Measurements from ENCODE around the gene TOPBP1.
A peak's percentile ranks its signal among the peaks of the same experiment; 100 is the strongest.
"Not testable (repeated sequence)": the region's sequence is repeated elsewhere in the genome, so short reads cannot be mapped to it uniquely, and the experiment has no call there.

Gene TOPBP1

DNA sequence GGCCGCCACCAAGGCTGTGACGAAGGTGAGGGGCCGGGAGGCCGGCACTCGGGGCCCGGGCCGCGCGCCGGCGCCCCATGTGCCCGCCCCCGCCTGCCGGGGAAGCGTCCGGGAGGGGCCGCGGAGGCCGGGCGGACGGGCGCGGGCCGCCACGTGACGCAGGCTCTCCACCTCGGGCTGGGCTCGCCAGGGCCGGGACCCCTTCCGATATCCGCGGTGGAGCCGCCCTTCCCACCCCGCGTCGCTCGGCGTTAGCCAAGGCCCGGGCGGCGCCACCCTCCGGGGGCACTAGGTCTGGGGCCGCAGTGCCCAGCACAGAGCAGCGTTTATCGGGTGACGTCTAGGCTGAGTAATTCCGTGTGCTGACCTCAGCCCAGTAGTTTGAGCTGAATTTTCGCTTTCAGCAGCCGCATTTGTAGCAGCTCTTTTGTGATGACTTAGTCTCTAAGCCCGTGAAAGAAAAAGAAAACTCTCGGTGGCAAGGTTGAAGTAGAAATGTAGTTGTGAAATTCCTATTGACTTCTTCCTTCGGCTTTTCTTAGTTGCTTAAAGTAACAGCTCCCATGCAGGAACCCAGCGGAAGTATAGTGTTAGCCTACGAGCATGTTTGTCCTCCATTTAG lies 87.4 kb downstream of the TOPBP1 start:
- peak; percentile 26 for DNase-seq (ENCODE audit: extremely low spot score, insufficient read length, low read depth)
- FAIRE-seq: peak; percentile 76

DNA sequence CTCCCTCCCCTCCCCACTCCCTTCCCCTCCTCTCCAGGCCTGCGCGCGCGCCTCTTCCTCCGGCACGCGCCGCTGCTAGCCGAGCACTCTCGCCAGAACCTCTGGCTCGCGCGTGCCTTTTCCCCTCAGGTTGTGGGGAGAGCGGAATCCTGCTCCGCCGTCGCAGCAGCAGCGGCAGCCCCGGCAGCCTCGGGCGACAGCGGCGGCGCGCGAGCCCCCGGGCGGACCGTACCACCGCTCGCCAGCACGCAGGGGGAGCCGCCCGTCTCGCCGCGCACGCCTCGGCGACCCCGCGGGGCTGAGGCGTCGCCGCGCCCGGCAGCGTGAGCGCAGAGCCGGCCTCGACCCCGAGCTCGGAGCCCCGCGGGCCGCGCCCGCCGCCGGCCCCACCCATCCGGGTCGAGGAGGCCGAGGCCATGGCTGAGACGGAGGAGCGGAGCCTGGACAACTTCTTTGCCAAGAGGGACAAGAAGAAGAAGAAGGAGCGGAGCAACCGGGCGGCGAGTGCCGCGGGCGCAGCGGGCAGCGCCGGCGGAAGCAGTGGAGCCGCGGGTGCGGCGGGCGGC lies 88.0 kb downstream of the TOPBP1 start, which contains the start of gene CDV3:
CDV3 (plus strand) TSS at position 58 of the 566 bp plus-strand sequence; CDS start at position 417, 359 bp downstream.
- FAIRE-seq: no peak
- no peak for DNase-seq (ENCODE audit: extremely low spot score, insufficient read length, low read depth)

- FAIRE-seq: peak; percentile 100
- DNase-seq (ENCODE audit: extremely low spot score, insufficient read length, low read depth): peak; percentile 65
These were observed 88.6 kb downstream of the TOPBP1 start for GRCh38 chr3:133573054-133573628.

GRCh38 chr3:133572158-133573053 lies 89.3 kb downstream of the TOPBP1 start:
- FAIRE-seq (no peak), DNase-seq (ENCODE audit: extremely low spot score, insufficient read length, low read depth) (peak; percentile 15)

DNA sequence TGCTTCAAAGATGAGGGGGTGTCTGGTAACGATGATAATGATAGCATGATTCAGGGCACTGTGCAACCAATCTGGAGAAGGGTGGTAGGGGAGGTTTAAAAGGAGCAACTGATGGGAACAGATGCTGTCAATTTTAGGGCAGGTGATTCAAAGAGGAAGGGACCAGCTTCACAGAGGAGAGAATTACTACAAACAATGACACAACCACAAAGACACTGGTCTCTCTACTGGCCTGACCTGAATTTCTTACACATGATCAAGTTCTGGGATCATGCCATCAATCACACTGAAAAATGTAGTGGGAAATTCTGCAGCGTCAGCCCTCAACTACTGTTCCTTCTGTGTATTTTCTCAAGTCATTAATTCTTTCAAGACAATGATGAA lies 90.8 kb downstream of the TOPBP1 start:
- FAIRE-seq (no peak), DNase-seq (ENCODE audit: extremely low spot score, insufficient read length, low read depth) (no peak)

- DNase-seq (ENCODE audit: extremely low spot score, insufficient read length, low read depth): no peak
- no peak for FAIRE-seq
These were observed 91.4 kb downstream of the TOPBP1 start for GRCh38 chr3:133570139-133570936.

DNA sequence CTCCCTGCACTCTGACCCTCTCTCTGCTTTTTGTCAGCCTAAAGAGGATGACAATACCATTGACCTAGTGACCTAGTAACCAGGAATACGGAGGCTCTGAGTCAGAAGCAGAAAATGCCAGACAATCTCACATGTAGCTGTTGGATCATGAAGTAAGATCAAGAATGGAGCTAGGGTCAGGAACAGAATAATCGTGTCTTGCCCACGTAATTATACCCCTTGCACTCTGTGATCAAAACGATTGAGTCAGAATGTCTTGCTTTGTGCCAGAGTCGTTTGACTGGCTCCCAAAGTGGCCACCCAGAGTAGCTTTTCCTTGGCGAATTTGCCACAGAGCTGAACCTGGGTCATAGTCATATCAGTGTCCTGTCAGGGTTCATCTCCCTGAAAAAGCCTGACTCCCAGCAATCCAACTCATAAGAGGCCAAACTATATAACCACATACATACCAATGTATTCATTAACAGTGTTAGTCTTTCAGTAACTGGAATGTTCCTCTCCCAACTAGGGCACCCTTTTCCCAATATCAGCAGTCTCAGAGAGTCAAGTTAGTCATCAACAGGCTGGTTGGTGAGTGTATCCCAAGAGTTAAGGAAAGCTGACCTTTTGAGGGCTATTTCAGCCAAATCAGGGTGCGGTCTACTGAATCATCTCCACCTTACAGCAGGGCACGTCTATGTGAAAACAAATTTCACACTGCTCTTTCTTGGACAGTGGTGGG lies 93.3 kb downstream of the TOPBP1 start:
- no peak for FAIRE-seq
- DNase-seq (ENCODE audit: extremely low spot score, insufficient read length, low read depth): no peak

- FAIRE-seq (no peak), DNase-seq (ENCODE audit: extremely low spot score, insufficient read length, low read depth) (no peak)
These were observed 97.9 kb downstream of the TOPBP1 start for GRCh38 chr3:133563816-133564215.

- DNase-seq (ENCODE audit: extremely low spot score, insufficient read length, low read depth) (no peak), FAIRE-seq (no peak)
These were observed 98.6 kb downstream of the TOPBP1 start for GRCh38 chr3:133563186-133563591.

DNA sequence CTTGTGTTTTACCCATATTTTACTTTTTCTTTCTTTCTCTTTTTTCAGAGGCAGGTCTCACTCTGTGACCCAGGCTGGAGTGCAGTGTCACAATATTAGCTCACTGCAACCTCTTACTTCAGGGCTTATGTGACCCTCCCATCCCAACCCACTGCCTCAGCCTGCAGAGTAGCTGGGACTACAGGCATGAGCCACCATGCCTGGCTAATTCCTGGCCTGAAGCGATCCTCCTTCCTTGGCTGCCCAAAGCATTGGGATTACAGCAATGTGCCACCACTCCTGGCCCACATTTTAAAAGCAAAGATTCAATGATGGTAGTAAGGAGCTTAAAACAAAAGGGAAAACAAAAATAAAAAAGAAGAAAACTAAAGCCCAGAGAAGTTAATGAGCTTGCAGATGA lies 99.4 kb downstream of the TOPBP1 start:
- DNase-seq (ENCODE audit: extremely low spot score, insufficient read length, low read depth) (no peak), FAIRE-seq (no peak)

- FAIRE-seq (no peak), DNase-seq (ENCODE audit: extremely low spot score, insufficient read length, low read depth) (no peak)
These were observed 100.1 kb downstream of the TOPBP1 start for GRCh38 chr3:133561679-133562078.

DNA sequence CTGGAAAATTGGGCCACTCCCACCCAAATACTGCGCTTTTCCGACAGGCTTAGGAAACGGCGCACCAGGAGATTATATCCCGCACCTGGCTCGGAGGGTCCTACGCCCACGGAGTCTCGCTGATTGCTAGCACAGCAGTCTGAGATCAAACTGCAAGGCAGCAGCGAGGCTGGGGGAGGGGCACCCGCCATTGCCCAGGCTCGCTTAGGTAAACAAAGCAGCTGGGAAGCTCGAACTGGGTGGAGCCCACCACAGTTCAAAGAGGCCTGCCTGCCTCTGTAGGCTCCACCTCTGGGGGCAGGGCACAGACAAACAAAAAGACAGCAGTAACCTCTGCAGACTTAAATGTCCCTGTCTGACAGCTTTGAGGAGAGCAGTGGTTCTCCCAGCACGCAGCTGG lies 110.2 kb downstream of the TOPBP1 start:
- DNase-seq (ENCODE audit: extremely low spot score, insufficient read length, low read depth); FAIRE-seq: not testable (repeated sequence)

Measured in GM18507 (cell line).